ENCODE data around the gene KCNK4.

The KCNK4 gene

DNA sequence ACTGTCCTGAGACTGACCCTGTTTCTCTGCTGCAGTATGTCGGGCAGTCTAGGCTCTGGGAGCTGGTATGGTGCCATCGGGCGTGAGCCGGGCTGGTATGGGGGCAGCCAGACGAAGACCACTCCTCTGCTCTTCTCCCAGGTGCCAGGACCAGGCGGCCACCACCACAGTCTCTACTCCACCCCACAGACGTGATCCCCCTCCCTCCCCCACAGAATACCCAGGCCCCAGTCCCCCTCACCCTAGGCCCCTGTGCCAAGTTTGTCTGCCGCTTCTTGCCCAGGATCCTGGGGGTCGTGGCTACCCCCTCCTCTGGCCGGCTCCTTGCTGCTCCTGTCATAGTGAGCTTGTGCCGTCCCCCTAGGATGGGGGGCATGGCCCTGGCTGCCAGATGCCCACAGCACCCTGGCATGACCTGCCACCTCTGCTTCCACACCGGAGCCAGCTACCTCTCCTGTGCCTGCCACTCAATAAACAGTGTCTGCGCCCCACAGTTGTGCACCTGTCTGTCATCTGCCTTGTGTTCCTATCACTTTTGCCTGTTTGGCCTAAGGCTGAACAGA, 2.0 kb upstream of the KCNK4 start:
- no peak for DNase-seq (ENCODE audit: low read depth in 2 of 3, low spot score in 2 of 3)

GRCh38 chr11:64290352-64291261, 495 bp upstream of the KCNK4 start:
- DNase-seq (ENCODE audit: low read depth in 2 of 3, low spot score in 2 of 3) = no peak

DNA sequence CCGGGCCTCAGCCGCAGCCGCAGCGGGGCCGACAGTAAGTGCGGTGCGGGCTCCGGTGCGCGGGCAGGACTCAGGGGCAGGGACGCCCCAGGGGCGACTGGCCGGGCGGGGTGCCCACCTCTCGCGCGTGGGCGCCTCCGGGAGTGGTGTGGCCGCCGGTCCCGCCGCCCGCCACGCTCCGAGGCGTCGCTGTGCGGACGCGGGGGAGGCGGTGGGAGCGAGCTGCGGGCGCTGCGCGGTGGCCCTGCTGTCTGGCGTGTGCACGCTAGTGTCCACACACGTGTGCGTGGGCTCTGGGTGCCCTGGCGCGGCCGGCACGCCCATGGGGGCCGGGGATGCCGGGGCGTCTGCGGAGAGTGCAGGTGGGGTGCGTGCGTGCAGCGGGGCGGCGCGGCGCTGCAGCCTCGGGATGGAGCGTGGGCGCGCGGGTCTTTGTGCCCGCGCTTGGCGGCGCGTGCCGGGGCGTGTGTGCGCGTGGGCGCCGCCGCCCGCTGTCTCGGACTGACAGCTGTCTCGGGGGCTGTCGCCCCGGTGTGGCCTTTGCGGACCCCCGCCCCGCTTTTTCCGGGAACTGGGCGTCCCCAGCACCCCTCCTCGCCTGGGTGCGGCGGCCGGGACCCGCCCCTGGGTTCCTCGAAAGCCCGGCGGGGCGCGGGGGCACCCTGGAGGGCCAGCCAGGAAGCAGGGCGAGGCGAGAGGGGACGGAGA, 804 bp downstream of the KCNK4 start:
- no peak for DNase-seq (ENCODE audit: low read depth in 2 of 3, low spot score in 2 of 3)

- no peak for DNase-seq (ENCODE audit: low read depth in 2 of 3, low spot score in 2 of 3)
Measured at GRCh38 chr11:64292460-64293254, 1.6 kb downstream of the KCNK4 start.

DNA sequence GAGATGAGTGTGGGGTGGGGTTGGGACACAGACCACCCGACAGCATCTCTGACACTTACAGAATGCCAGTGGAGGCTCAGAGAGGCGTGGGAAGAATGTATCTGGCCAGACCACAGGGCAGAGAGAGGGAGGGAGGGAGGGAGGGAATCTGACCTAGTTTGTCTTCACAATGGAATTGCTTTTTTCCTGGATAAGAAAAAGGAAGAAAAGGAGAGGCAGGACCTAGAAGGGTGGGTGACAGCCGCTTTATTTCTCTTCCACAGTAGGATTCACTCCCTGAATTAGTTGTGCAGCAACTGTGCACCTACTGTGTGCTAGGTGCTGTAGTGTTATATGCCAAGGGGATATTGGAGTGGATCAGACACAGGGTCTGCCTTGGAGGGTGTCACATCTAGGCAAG, 3.7 kb downstream of the KCNK4 start:
- no peak for DNase-seq (ENCODE audit: low read depth in 2 of 3, low spot score in 2 of 3)

DNA sequence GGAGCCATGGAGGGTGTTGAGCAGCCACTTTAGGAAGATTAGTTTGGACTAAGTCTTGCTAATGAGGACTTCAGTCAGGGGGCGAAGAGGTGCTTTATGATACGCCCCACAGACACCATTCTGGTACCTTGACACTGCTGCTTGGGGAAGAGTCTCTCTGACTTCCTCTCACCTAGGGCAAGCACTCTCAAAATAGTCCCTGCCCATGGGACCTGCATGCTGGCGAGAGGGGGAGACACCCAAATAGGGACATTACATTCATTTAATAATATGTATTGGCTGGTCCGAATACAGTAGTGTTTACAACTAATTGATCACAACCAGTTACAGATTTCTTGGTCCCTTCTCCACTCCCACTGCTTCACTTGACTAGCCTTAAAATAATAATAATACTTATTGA, 4.7 kb downstream of the KCNK4 start:
- no peak for DNase-seq (ENCODE audit: low read depth in 2 of 3, low spot score in 2 of 3)

GRCh38 chr11:64296236-64296635, 5.1 kb downstream of the KCNK4 start:
- no peak for DNase-seq (ENCODE audit: low read depth in 2 of 3, low spot score in 2 of 3)

- no peak for DNase-seq (ENCODE audit: low read depth in 2 of 3, low spot score in 2 of 3)
Measured at GRCh38 chr11:64296830-64297698, 6.0 kb downstream of the KCNK4 start.

- DNase-seq (ENCODE audit: low read depth in 2 of 3, low spot score in 2 of 3) = no peak
Measured at GRCh38 chr11:64297699-64298358, 6.7 kb downstream of the KCNK4 start.

DNA sequence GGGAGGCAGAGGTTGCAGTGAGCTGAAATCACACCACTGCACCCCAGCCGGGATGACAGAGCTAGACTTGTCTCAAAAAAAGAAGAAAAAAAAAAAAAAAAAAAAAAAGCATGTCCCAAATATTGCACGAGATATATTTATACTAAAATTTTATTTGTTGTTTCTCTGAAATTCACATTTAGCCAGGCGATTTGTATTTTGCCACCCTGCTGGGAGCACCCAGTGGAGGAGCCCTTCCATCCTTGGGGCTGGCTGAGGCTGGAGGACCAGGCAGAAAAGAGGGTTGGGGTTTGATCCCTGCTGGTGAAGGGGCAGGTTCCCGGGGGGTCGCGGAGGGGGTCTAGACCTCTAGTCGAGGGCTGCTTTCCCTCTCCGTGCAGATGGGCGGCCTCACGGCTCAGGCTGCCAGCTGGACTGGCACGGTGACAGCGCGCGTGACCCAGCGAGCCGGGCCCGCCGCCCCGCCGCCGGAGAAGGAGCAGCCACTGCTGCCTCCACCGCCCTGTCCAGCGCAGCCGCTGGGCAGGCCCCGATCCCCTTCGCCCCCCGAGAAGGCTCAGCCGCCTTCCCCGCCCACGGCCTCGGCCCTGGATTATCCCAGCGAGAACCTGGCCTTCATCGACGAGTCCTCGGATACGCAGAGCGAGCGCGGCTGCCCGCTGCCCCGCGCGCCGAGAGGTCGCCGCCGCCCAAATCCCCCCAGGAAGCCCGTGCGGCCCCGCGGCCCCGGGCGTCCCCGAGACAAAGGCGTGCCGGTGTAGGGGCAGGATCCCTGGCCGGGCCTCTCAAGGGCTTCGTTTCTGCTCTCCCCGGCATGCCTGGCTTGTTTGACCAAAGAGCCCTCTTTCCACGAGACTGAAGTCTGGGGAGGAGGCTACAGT, 8.1 kb downstream of the KCNK4 start:
- no peak for DNase-seq (ENCODE audit: low read depth in 2 of 3, low spot score in 2 of 3)

GRCh38 chr11:64299847-64300648, 8.9 kb downstream of the KCNK4 start, which contains the start of gene CATSPERZ:
CATSPERZ (plus strand) TSS chr11:64300358; CDS start chr11:64300411, 53 bp downstream.
- no peak for DNase-seq (ENCODE audit: low read depth in 2 of 3, low spot score in 2 of 3)

- no peak for DNase-seq (ENCODE audit: low read depth in 2 of 3, low spot score in 2 of 3)
Measured at GRCh38 chr11:64303109-64304031, 12.3 kb downstream of the KCNK4 start.

DNA sequence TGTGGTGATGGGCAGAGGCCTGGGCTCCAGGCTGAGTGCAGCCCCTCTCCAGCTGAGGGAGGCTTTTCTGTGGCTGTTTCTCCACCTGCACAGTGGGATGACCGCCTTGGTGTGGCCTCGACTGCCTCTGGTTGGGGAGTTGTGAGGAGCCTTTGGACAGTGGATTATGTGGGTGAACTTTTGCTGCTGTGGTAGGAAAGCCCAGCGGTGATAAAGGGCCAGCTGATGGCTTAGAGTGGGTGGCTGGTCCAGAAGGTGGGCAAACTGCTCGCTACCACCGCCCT, 12.9 kb downstream of the KCNK4 start:
- DNase-seq (ENCODE audit: low read depth in 2 of 3, low spot score in 2 of 3) = no peak

DNA sequence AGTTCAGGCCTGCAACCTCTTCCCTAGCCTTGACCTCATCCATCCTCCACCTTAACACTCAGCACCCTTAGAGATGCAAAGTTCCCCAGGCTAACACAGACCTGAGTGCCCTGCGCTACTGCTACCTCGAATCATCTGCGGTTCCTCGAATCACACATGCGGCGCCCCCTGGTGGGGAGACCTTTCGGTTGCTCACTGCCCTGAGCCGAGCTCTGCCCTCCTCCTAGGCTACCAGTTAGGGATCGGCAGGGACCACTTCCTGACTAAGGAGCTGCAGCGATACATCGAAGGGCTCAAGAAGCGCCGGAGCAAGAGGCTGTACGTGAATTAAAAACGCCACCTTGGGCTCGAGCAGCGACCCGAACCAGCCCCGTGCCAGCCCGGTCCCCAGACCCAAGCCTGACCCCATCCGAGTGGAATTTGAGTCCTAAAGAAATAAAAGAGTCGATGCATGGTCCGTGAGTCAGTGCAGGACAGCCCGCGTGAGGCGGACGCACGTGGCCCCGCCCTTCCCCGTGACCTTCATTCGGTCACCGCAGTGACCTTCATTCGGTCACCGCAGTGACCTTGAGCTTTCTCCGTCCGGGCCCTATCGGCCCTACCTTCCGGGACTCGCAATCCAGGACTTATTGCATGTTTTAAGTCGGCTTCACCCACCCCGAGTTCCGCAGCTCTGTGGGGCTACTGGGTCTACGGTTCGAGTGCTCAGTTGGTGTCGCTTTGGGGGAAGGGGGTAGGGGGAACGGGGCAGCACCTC, 13.4 kb downstream of the KCNK4 start:
- peak; percentile 84 to 98 (median 97) for DNase-seq (ENCODE audit: low read depth in 2 of 3, low spot score in 2 of 3)

- DNase-seq (ENCODE audit: low read depth in 2 of 3, low spot score in 2 of 3) = peak; percentile 98 to 100 (median 99)
Measured at GRCh38 chr11:64305075-64305690, 14.1 kb downstream of the KCNK4 start, which contains the start of gene ESRRA. ESRRA (plus strand) TSS chr11:64305524; CDS start chr11:64307180, 1,656 bp downstream.

Data from activated CD8-positive, alpha-beta memory T cell treated with anti-CD3 and anti-CD28 coated beads for 48 hours (primary cell).